SK-N-SH (cell line): ENCODE results near the gene LINGO4. TPM values are rescaled to one million over a fixed set of nuclear protein-coding genes. Genes with fewer than 3 reads are reported as not detected.
A peak's percentile ranks its signal among the peaks of the same experiment; 100 is the strongest.

Source experiments
- CTCF ChIA-PET: fragments of 300-600, 350-600 bp; formaldehyde crosslinking; extraction: SDS; loops from one replicate; lab custom pipeline; 2021; lab: Yijun Ruan, JAX
- POLR2A ChIA-PET: fragments of 350-600 bp; sonication (Branson Sonifier 250); formaldehyde crosslinking; extraction: SDS; loops from one replicate; lab custom pipeline; 2020; ENCODE audit warnings: antibody characterized with exemption, inconsistent platforms; lab: Yijun Ruan, JAX
- DNase-seq: peaks from one replicate; pipeline ENCODE4 v3.0.0; 2012
- H2AFZ ChIP-seq: fragments of 200-600 bp; sonication (generic); 2 replicates; pipeline ENCODE4 v1.8.1; 2016; ENCODE audit warnings: antibody characterized with exemption, mild to moderate bottlenecking, low read depth
- H3F3A ChIP-seq: fragments of 200-600 bp; sonication (generic); replicated peaks from 2 replicates; pipeline ENCODE3; 2016; ENCODE audit warnings: antibody characterized with exemption, mild to moderate bottlenecking; ENCODE audit not compliant: insufficient read depth
- H3K27ac ChIP-seq, 2 experiments: fragments of 200-500 bp in 1 of 2; fragments of 200-600 bp in 1 of 2; sonication (Bioruptor generic) in 1 of 2; sonication (generic), shearing (Covaris generic) in 1 of 2; 2 replicates each; pipeline versions ENCODE4 v1.5.1 to v1.6.1; 2014 to 2016; ENCODE audit warnings: low read depth in 2 of 2, inconsistent platforms in 1 of 2, low read length in 1 of 2, mild to moderate bottlenecking in 1 of 2, mixed read lengths in 1 of 2
- H3K27me3 ChIP-seq: fragments of 200-600 bp; sonication (generic), shearing (Covaris generic); 2 replicates; pipeline ENCODE4 v1.6.1; 2016; ENCODE audit warnings: mixed run types; ENCODE audit not compliant: insufficient read depth
- H3K36me3 ChIP-seq, 2 experiments: fragments of 200-500 bp in 1 of 2; fragments of 200-600 bp in 1 of 2; sonication (Bioruptor generic) in 1 of 2; sonication (generic) in 1 of 2; replicated peaks in 1 of 2; 2 replicates each; pipeline versions ENCODE3 to v1.5.1; 2014 to 2016; ENCODE audit warnings: low read length in 1 of 2, mild to moderate bottlenecking in 1 of 2; ENCODE audit not compliant: insufficient read depth in 2 of 2, control insufficient read depth in 1 of 2
- H3K4me1 ChIP-seq, 2 experiments: fragments of 200-500 bp in 1 of 2; fragments of 200-600 bp in 1 of 2; sonication (Bioruptor generic) in 1 of 2; sonication (generic), shearing (Covaris generic) in 1 of 2; 2 replicates each; pipeline versions ENCODE4 v1.5.1 to v1.6.1; 2014 to 2016; ENCODE audit warnings: low read depth in 1 of 2, low read length in 1 of 2, mixed run types in 1 of 2; ENCODE audit not compliant: insufficient read depth in 2 of 2, control insufficient read depth in 1 of 2
- H3K4me2 ChIP-seq: fragments of 200-600 bp; sonication (generic), shearing (Covaris generic); 2 replicates; pipeline ENCODE4 v1.6.1; 2017; ENCODE audit warnings: mixed run types
- H3K4me3 ChIP-seq, 2 experiments: fragments of 200-500 bp in 1 of 2; fragments of 200-600 bp in 1 of 2; sonication (Bioruptor generic) in 1 of 2; sonication (generic), shearing (Covaris generic) in 1 of 2; 2 replicates each; pipeline versions ENCODE4 v1.5.1 to v1.8.1; 2014 to 2016; ENCODE audit warnings: low read depth in 2 of 2, inconsistent platforms in 1 of 2, low read length in 1 of 2, mild to moderate bottlenecking in 1 of 2, mixed read lengths in 1 of 2, moderate library complexity in 1 of 2
- H3K79me2 ChIP-seq: fragments of 200-600 bp; sonication (generic); 2 replicates; pipeline ENCODE4 v1.8.1; 2017; ENCODE audit warnings: mild to moderate bottlenecking; ENCODE audit not compliant: insufficient read depth
- H3K9ac ChIP-seq: fragments of 200-600 bp; sonication (generic); 2 replicates; pipeline ENCODE4 v1.6.1; 2017; ENCODE audit warnings: mixed run types
- H3K9me2 ChIP-seq: fragments of 200-600 bp; sonication (generic); 2 replicates; pipeline ENCODE4 v1.6.1; 2017; ENCODE audit warnings: mixed run types
- H3K9me3 ChIP-seq: fragments of 200-600 bp; sonication (generic); 2 replicates; pipeline ENCODE4 v1.6.1; 2017; ENCODE audit warnings: mixed run types, mild to moderate bottlenecking, moderate library complexity
- H4K20me1 ChIP-seq: fragments of 200-600 bp; sonication (generic); 2 replicates; pipeline ENCODE4 v1.6.1; 2017; ENCODE audit warnings: mild to moderate bottlenecking, mixed run types; ENCODE audit not compliant: insufficient read depth
- CTCF ChIP-seq: fragments of 200-600 bp; sonication (generic); IDR thresholded peaks from 2 replicates; pipeline ENCODE4 v1.6.1; 2017; ENCODE audit warnings: antibody characterized with exemption, mild to moderate bottlenecking, moderate library complexity
- ELF1 ChIP-seq: IDR thresholded peaks from 2 replicates; pipeline ENCODE4 v1.4.0; 2012
- EP300 ChIP-seq, 2 experiments: IDR thresholded peaks; 2 replicates each; pipeline versions ENCODE4 v1.4.0 to v1.6.1; 2012; ENCODE audit warnings: borderline replicate concordance in 1 of 2, low read depth in 1 of 2, low read length in 1 of 2
- EZH2phosphoT487 ChIP-seq: fragments of 200-600 bp; sonication (generic); IDR thresholded peaks from 2 replicates; pipeline ENCODE4 v1.6.1; 2017; ENCODE audit warnings: low read depth, mixed run types, mild to moderate bottlenecking, antibody characterized with exemption, moderate library complexity, borderline replicate concordance
- FOXJ3 ChIP-seq: sonication (generic); formaldehyde crosslinking; IDR thresholded peaks from 2 replicates; pipeline ENCODE4 v1.5.1; 2020; ENCODE audit warnings: mild to moderate bottlenecking, missing genetic modification reagents
- GABPA ChIP-seq: IDR thresholded peaks from 2 replicates; pipeline ENCODE4 v1.4.0; 2012; ENCODE audit warnings: low read depth, mild to moderate bottlenecking
- JUND ChIP-seq: IDR thresholded peaks from 2 replicates; pipeline ENCODE4 v1.4.0; 2012
- MAX ChIP-seq: IDR thresholded peaks from 2 replicates; pipeline ENCODE4 v1.4.0; 2012; ENCODE audit warnings: low read depth
- MEF2A ChIP-seq: IDR thresholded peaks from 2 replicates; pipeline ENCODE4 v1.4.0; 2012; ENCODE audit warnings: low read depth, borderline replicate concordance
- MXI1 ChIP-seq: IDR thresholded peaks from 2 replicates; pipeline ENCODE4 v1.6.1; 2012; ENCODE audit warnings: mild to moderate bottlenecking, low read depth, low read length, improper control_type of control experiment
- NFIC ChIP-seq: IDR thresholded peaks from 2 replicates; pipeline ENCODE4 v1.4.0; 2012; ENCODE audit warnings: borderline replicate concordance
- PBX3 ChIP-seq: IDR thresholded peaks from 2 replicates; pipeline ENCODE4; 2012
- POLR2AphosphoS5 ChIP-seq: IDR thresholded peaks from 2 replicates; pipeline ENCODE4 v1.6.1; 2012; ENCODE audit warnings: low read depth, low read length
- REST ChIP-seq: IDR thresholded peaks from 2 replicates; pipeline ENCODE4 v1.6.1; 2012; ENCODE audit warnings: mild to moderate bottlenecking, low read depth, low read length, moderate library complexity
- RXRA ChIP-seq: IDR thresholded peaks from 2 replicates; pipeline ENCODE4 v1.4.0; 2012; ENCODE audit warnings: low read depth, mild to moderate bottlenecking, borderline replicate concordance
- SIN3A ChIP-seq: IDR thresholded peaks from 2 replicates; pipeline ENCODE4 v1.6.1; 2012; ENCODE audit warnings: low read depth, mild to moderate bottlenecking, low read length, moderate library complexity, borderline replicate concordance
- TAF1 ChIP-seq: IDR thresholded peaks from 2 replicates; pipeline ENCODE4 v1.6.1; 2012; ENCODE audit warnings: low read depth, mild to moderate bottlenecking, low read length, moderate library complexity, borderline replicate concordance
- TCF12 ChIP-seq: IDR thresholded peaks from 2 replicates; pipeline ENCODE4 v1.4.0; 2012
- TEAD4 ChIP-seq: IDR thresholded peaks from 2 replicates; pipeline ENCODE4 v1.4.0; 2012; ENCODE audit warnings: mild to moderate bottlenecking, borderline replicate concordance; ENCODE audit not compliant: insufficient read depth
- YY1 ChIP-seq: IDR thresholded peaks from 2 replicates; pipeline ENCODE4 v1.4.0; 2012; ENCODE audit warnings: low read depth, mild to moderate bottlenecking
- WGBS: methylation state at CpG from one replicate; pipeline ENCODE4 v1.1.6; 2017; ENCODE audit warnings: low lambda C conversion rate; 5-methylcytosine and 5-hydroxymethylcytosine counted together
- polyA plus RNA-seq, 3 experiments: library from polyadenylated mRNA; depleted of rRNA; stranded (reverse); fragments of >200 nt; gene quantifications; 2 replicates each; pipeline ENCODE4 v1.2.3, GENCODE V29; 2012

Gene LINGO4
- polyA plus RNA-seq, 1 of the 3 experiments (the other 2 are of a cell fraction): not detected

GRCh38 chr1:151832318-151832980 is 27.2 kb upstream of the LINGO4 start:
- Histone ChIP-seq H3K9me3 (no peaks in the 10 kb centered on the region), H3K9ac (no peak overlapping the region), H3K79me2 (no peaks in the 10 kb centered on the region), H3K4me2 (no peak overlapping the region), H3K27ac (peak overlapping the region in 1 of 2 experiments; percentile 45; a peak in 1 of 4 replicates), H4K20me1 (no peaks in the 10 kb centered on the region), H2AFZ (no peak overlapping the region), H3K9me2 (no peaks in the 10 kb centered on the region), H3K4me3 (no peak overlapping the region), H3K36me3 (no peaks in the 10 kb centered on the region), H3K4me1 (peaks cover 0 to 39% of the 10 kb centered on the region in 2 experiments; a peak in 1 of 4 replicates), H3K27me3 (no peaks in the 10 kb centered on the region), H3F3A (no peaks in the 10 kb centered on the region)
- POLR2A ChIA-PET: interaction anchor here (1.8 kb wide), 1 partner anchor 10 kb away, joined by 6 read pairs; no protein-coding TSS in a partner anchor
- 38% methylated on average over 8 of the region's 10 CpGs for WGBS
- CTCF ChIA-PET: interaction anchor here (0.7 to 1.3 kb wide), 5 partner anchors 11 to 299 kb away, joined by 3 to 6 read pairs (median 4); partner anchors contain the start of gene CELF3
- TF ChIP-seq MAX (peak; percentile 67), FOXJ3 (no peak), MXI1 (peak; percentile 55; the same call in 1 of the 2 replicates)
- DNase-seq: peak; percentile 57

- 73% methylated on average over 5 of the region's 5 CpGs for WGBS
- peak within 1 kb of the TSS in 1 of 2 experiments; percentile 45; a peak in 1 of 4 replicates for H3K27ac ChIP-seq
- H3K9me3 ChIP-seq: no peaks in the 10 kb centered on the region
- H4K20me1 ChIP-seq: no peaks in the 10 kb centered on the region
- H3K79me2 ChIP-seq: no peaks in the 10 kb centered on the region
- peaks cover 0 to 39% of the 10 kb centered on the region in 2 experiments; a peak in 1 of 4 replicates for H3K4me1 ChIP-seq
- no peaks in the 10 kb centered on the region for H3F3A ChIP-seq
- DNase-seq: no peak
- H2AFZ ChIP-seq: no peak within 1 kb of the TSS
- H3K9me2 ChIP-seq: no peaks in the 10 kb centered on the region
- H3K4me2 ChIP-seq: no peak within 1 kb of the TSS
- H3K36me3 ChIP-seq: no peaks in the 10 kb centered on the region
- ChIA-PET POLR2A (interaction anchor here (1.8 kb wide), 1 partner anchor 9 kb away, joined by 6 read pairs; no protein-coding TSS in a partner anchor), CTCF (no interaction called here)
- no peaks in the 10 kb centered on the region for H3K27me3 ChIP-seq
- H3K4me3 ChIP-seq: no peak within 1 kb of the TSS
- no peak within 1 kb of the TSS for H3K9ac ChIP-seq
- no peak for TF ChIP-seq MEF2A
- TF ChIP-seq PBX3: no peak
- no peak for TF ChIP-seq TCF12
- no peak for TF ChIP-seq TEAD4
- no peak for TF ChIP-seq CTCF
- no peak for TF ChIP-seq EP300 (IDR thresholded peaks at IDR 0.05; ENCODE audit: borderline replicate concordance in 1 of 2, low read depth in 1 of 2, low read length in 1 of 2)
- TF ChIP-seq ELF1: no peak
- TF ChIP-seq YY1: no peak
- no peak for TF ChIP-seq SIN3A
- no peak for TF ChIP-seq JUND
- TF ChIP-seq MXI1: no peak
- TF ChIP-seq EZH2phosphoT487: no peak
- TF ChIP-seq GABPA: no peak
- no peak for TF ChIP-seq RXRA
- no peak for TF ChIP-seq FOXJ3
- TF ChIP-seq POLR2AphosphoS5: no peak
- TF ChIP-seq REST: no peak
- no peak for TF ChIP-seq NFIC
- no peak for TF ChIP-seq TAF1
- TF ChIP-seq, all 33 proteins: peak for 0
These were observed 26.4 kb upstream of the LINGO4 start, which contains the start of gene RORC for GRCh38 chr1:151831605-151832004. RORC (minus strand) TSS chr1:151831802; CDS start chr1:151831764, 38 bp downstream.
